ENCODE measurements around the gene OGFR.

The OGFR gene

DNA sequence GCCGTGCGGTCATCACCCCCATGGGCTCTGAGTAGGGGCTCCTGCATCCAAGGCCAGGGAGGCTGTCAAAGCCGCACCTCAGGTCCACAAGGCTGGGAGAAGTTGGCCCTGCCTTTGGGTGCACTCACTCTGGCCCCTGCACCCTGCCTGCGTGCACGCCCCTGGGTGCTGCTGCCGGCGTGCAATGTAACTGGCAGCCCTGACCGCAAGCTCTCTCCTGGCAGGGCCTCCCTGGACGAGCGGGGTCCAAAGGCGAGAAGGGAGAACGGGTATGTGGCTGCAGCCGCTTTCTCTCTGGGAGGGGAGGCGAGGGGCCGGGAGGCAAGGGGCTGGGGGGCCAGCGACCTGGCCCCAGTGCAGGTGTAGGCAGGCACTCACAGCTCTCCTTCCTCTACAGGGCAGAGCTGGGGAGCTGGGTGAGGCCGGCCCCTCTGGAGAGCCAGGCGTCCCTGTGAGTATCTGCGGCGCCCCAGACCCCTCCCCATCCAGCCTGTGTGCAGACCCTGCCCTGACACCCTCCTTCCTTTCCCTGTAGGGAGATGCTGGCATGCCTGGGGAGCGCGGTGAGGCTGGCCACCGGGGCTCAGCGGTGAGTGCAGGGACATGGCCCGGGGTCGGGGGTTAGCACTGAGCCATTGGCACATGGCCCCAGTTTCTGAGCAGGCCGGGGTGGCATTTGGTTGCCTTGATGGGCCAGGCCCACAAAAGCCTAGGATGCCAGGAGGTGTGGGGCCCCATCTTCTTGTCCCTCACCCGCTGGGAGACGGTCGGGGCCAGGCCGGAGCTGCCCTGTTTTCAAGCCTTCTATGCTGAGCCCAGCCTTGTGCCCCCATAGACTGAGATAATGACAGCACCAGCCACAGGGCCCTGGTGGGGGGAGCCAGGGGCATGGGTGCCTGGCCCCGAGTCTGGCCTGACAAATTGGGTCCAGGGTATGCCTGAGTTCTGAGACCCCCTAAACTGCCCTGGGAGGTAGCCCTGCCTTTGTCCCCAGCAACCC is 24.9 kb downstream of the OGFR start:
- no peak overlapping the region for H3K4me3 ChIP-seq (ENCODE audit: low read depth, low read length)
- no peak overlapping the region for H3K27ac ChIP-seq
- H3K36me3 ChIP-seq (replicated peaks): no peaks in the 10 kb centered on the region
- TF ChIP-seq, protein P1, sequence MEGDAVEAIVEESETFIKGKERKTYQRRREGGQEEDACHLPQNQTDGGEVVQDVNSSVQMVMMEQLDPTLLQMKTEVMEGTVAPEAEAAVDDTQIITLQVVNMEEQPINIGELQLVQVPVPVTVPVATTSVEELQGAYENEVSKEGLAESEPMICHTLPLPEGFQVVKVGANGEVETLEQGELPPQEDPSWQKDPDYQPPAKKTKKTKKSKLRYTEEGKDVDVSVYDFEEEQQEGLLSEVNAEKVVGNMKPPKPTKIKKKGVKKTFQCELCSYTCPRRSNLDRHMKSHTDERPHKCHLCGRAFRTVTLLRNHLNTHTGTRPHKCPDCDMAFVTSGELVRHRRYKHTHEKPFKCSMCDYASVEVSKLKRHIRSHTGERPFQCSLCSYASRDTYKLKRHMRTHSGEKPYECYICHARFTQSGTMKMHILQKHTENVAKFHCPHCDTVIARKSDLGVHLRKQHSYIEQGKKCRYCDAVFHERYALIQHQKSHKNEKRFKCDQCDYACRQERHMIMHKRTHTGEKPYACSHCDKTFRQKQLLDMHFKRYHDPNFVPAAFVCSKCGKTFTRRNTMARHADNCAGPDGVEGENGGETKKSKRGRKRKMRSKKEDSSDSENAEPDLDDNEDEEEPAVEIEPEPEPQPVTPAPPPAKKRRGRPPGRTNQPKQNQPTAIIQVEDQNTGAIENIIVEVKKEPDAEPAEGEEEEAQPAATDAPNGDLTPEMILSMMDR (IDR thresholded peaks at IDR 0.05; ENCODE audit: low read depth, low read length, missing control alignments): no peak
- no peak for DNase-seq
- H3K27me3 ChIP-seq (replicated peaks): no peaks in the 10 kb centered on the region
- in situ Hi-C loops (cut with HindIII; ENCODE audit: low pct_ligation_motif_present, low sequenced_read_pairs): no loop called here

DNA sequence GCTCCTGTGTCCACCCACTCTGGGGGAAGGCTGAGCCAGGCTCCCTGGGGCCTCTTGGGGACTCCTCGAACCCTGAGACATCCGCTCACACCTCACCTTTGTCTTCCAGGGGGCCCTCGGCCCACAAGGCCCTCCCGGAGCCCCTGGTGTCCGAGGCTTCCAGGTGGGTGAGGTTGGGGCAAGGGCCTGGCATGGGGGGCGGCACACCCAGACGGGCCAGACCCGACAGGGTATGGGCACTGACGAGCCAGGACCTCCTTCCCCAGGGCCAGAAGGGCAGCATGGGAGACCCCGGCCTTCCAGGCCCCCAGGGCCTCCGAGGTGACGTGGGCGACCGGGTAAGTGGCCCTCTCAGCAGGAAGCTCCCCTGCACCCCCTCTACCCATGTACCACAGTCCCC is 25.6 kb downstream of the OGFR start:
- no peak for DNase-seq
- no peak overlapping the region for H3K27ac ChIP-seq
- H3K4me3 ChIP-seq (ENCODE audit: low read depth, low read length): no peak overlapping the region
- H3K36me3 ChIP-seq (replicated peaks): no peaks in the 10 kb centered on the region
- no peaks in the 10 kb centered on the region for H3K27me3 ChIP-seq (replicated peaks)
- TF ChIP-seq, protein P1 (IDR thresholded peaks at IDR 0.05; ENCODE audit: low read depth, low read length, missing control alignments): no peak
- in situ Hi-C loops (cut with HindIII; ENCODE audit: low pct_ligation_motif_present, low sequenced_read_pairs): no loop called here

DNA sequence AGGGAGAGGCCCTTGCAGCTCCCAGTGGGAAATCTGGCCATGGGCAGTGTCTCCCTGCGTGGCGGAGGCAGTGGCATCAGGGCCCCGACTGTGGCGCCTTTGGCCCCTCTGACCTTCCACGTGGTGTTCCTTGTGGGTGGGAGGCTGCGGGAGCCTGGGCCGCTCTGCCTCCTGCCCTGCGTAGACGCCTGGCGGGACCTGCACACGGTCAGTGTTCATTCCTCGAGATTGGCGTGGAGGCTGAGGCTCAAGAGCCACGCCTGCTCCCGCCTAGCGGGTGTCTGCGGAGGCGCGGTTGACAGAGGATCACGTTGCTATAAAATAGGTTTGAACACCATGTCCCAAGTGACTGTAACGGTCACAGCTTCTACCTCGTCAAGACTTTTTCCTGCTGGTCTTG is 26.2 kb downstream of the OGFR start:
- no peak overlapping the region for H3K27ac ChIP-seq
- no peaks in the 10 kb centered on the region for H3K36me3 ChIP-seq (replicated peaks)
- DNase-seq: no peak
- in situ Hi-C loops (cut with HindIII; ENCODE audit: low pct_ligation_motif_present, low sequenced_read_pairs): no loop called here
- no peak overlapping the region for H3K4me3 ChIP-seq (ENCODE audit: low read depth, low read length)
- no peaks in the 10 kb centered on the region for H3K27me3 ChIP-seq (replicated peaks)
- TF ChIP-seq, protein P1 (IDR thresholded peaks at IDR 0.05; ENCODE audit: low read depth, low read length, missing control alignments): no peak

DNA sequence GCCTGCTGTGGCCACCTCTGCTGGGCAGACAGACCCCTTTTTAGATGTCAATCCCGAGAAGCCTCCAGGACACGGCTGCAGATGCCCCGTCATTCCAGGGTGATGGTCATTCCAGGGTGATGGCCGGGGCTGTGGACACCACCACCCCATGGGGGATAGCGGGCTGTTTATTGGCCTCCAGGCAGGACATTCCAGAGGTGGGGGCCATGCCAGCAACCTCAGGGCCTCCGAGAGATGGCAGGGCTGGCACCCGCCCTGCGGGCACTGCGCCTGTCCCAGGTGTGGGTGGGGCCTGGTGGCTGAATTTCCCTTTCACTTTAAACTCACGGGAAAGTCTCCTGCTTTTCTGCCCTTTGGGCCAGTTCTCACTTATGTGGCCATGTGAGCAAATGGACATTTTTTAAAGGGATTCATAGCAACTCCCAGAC is 26.7 kb downstream of the OGFR start:
- TF ChIP-seq, protein P1 (IDR thresholded peaks at IDR 0.05; ENCODE audit: low read depth, low read length, missing control alignments): no peak
- Histone ChIP-seq H3K27ac (no peak overlapping the region), H3K4me3 (ENCODE audit: low read depth, low read length) (no peak overlapping the region), H3K36me3 (replicated peaks) (no peaks in the 10 kb centered on the region), H3K27me3 (replicated peaks) (no peaks in the 10 kb centered on the region)
- DNase-seq: no peak
- in situ Hi-C loops (cut with HindIII; ENCODE audit: low pct_ligation_motif_present, low sequenced_read_pairs): no loop called here

DNA sequence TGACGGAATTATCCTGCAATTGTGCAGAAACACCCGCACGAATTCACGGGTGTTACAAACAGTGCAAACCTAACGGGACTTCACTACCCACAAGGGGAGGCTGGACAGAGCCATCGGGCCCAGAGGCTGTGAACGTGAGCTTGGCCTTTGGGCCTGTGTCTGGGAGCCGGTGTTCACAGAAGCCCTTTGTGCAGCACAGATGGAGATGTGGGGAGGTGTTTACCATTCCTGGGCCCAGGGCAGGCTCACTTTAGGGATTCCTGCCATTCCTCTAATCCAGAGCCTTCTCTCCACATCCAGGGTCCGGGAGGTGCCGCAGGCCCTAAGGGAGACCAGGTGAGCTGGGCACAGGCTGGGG is 27.2 kb downstream of the OGFR start:
- Histone ChIP-seq H3K36me3 (replicated peaks) (no peaks in the 10 kb centered on the region), H3K4me3 (ENCODE audit: low read depth, low read length) (no peak overlapping the region), H3K27ac (no peak overlapping the region), H3K27me3 (replicated peaks) (no peaks in the 10 kb centered on the region)
- TF ChIP-seq, protein P1 (IDR thresholded peaks at IDR 0.05; ENCODE audit: low read depth, low read length, missing control alignments): no peak
- DNase-seq: no peak
- in situ Hi-C loops (cut with HindIII; ENCODE audit: low pct_ligation_motif_present, low sequenced_read_pairs): no loop called here
